K562 (cell line): ENCODE measurements around the gene RAB31. TPM values are rescaled to one million over a fixed set of nuclear protein-coding genes. Genes with fewer than 3 reads are reported as not detected.

Experiments
- BMI1 ChIP-seq: fragments of 150-350 bp; IDR thresholded peaks from 2 replicates; pipeline ENCODE4 v1.6.1; 2014; ENCODE audit warnings: low read length
- BRD4 ChIP-seq: fragments of 200-600 bp; sonication (generic); IDR thresholded peaks from 2 replicates; pipeline ENCODE4 v1.6.1; 2017; ENCODE audit warnings: inconsistent platforms
- CBFB ChIP-seq: sonication (generic); formaldehyde crosslinking; IDR thresholded peaks from 2 replicates; pipeline ENCODE4 v1.4.0; 2020; ENCODE audit warnings: mild to moderate bottlenecking, missing genetic modification reagents
- CEBPG ChIP-seq, 3 experiments: fragments of 200-800 bp in 1 of 3; sonication (Bioruptor generic) in 1 of 3; sonication (generic) in 1 of 3; formaldehyde crosslinking in 1 of 3; IDR thresholded peaks in 2 of 3; conservative IDR thresholded peaks in 1 of 3; 2 replicates each; pipeline versions ENCODE4 v1.6.1 to v1.8.0; 2016 to 2022; ENCODE audit warnings: missing compliant biosample characterization in 2 of 3, missing genetic modification characterization in 2 of 3, mild to moderate bottlenecking in 1 of 3, missing genetic modification reagents in 1 of 3
- CSDE1 ChIP-seq, 2 experiments: fragments of 450-650 bp; IDR thresholded peaks; 2 replicates each; pipeline ENCODE4 v1.6.1; 2016; ENCODE audit warnings: mild to moderate bottlenecking in 1 of 2
- CTBP1 ChIP-seq: fragments of 450-650 bp; IDR thresholded peaks from 2 replicates; pipeline ENCODE4 v1.6.1; 2016; ENCODE audit warnings: borderline replicate concordance
- DNMT1 ChIP-seq: fragments of 450-650 bp; IDR thresholded peaks from 2 replicates; pipeline ENCODE4 v1.6.1; 2016; ENCODE audit warnings: antibody characterized with exemption, mild to moderate bottlenecking
- E2F6 ChIP-seq, 2 experiments: IDR thresholded peaks; 2 replicates each; pipeline ENCODE4 v1.6.1; 2011; ENCODE audit warnings: borderline replicate concordance in 1 of 2, control low read depth in 1 of 2, low read depth in 1 of 2, low read length in 1 of 2, mild to moderate bottlenecking in 1 of 2, mixed read lengths in 1 of 2, moderate library complexity in 1 of 2; ENCODE audit not compliant: insufficient read depth in 1 of 2, insufficient read length in 1 of 2, poor library complexity in 1 of 2, severe bottlenecking in 1 of 2; ENCODE audit errors: extremely low read depth in 1 of 2
- EWSR1 ChIP-seq: fragments of 450-650 bp; IDR thresholded peaks from 2 replicates; pipeline ENCODE4 v1.6.1; 2018; ENCODE audit warnings: borderline replicate concordance, mild to moderate bottlenecking, low read depth, moderate library complexity; ENCODE audit not compliant: partially characterized antibody
- HMG20A ChIP-seq: fragments of 450-650 bp; formaldehyde crosslinking; conservative IDR thresholded peaks from 2 replicates; pipeline ENCODE4 v1.4.0; 2020; ENCODE audit warnings: mild to moderate bottlenecking, mixed read lengths
- HNRNPLL ChIP-seq: fragments of 200-400 bp; formaldehyde crosslinking; IDR thresholded peaks from 2 replicates; pipeline ENCODE4 v1.6.1; 2017; ENCODE audit warnings: low read length, low read depth, mild to moderate bottlenecking; ENCODE audit not compliant: poor library complexity, severe bottlenecking
- KLF10 ChIP-seq: fragments of 250-450 bp; sonication (Bioruptor Pico); IDR thresholded peaks from 2 replicates; pipeline ENCODE4 v1.6.1; 2021; ENCODE audit warnings: matching md5 sums
- KLF13 ChIP-seq: fragments of 450-650 bp; IDR thresholded peaks from 2 replicates; pipeline ENCODE4 v1.6.1; 2016; ENCODE audit warnings: missing genetic modification characterization, low read depth, mild to moderate bottlenecking, missing compliant biosample characterization, moderate library complexity, borderline replicate concordance
- MYC ChIP-seq, 2 experiments: fragments of 250-450 bp in 1 of 2; sonication (Bioruptor Pico) in 1 of 2; IDR thresholded peaks; 2 replicates each; pipeline versions ENCODE4 v1.5.1 to v1.6.1; 2012 to 2021; ENCODE audit warnings: low read depth in 2 of 2, borderline replicate concordance in 1 of 2, improper control_type of control experiment in 1 of 2, low read length in 1 of 2, mild to moderate bottlenecking in 1 of 2, moderate library complexity in 1 of 2
- RBM22 ChIP-seq: fragments of 200-400 bp; formaldehyde crosslinking; IDR thresholded peaks from 2 replicates; pipeline ENCODE4 v1.6.1; 2018; ENCODE audit warnings: low read length, low read depth; ENCODE audit not compliant: poor library complexity, severe bottlenecking
- RCOR1 ChIP-seq, 2 experiments: IDR thresholded peaks; 2 replicates each; pipeline ENCODE4 v1.6.1; 2012; ENCODE audit warnings: low read depth in 2 of 2, low read length in 2 of 2, borderline replicate concordance in 1 of 2, improper control_type of control experiment in 1 of 2
- RFX5 ChIP-seq: IDR thresholded peaks from 2 replicates; pipeline ENCODE4 v1.6.1; 2011; ENCODE audit warnings: low read depth, mild to moderate bottlenecking, improper control_type of control experiment, low read length
- STAG1 ChIP-seq: sonication (generic); formaldehyde crosslinking; IDR thresholded peaks from 2 replicates; pipeline ENCODE4 v1.5.0; 2020; ENCODE audit warnings: missing genetic modification reagents, borderline replicate concordance
- TCF15 ChIP-seq: fragments of 250-450 bp; sonication (Bioruptor Pico); IDR thresholded peaks from 2 replicates; pipeline ENCODE4 v1.8.0; 2022; ENCODE audit warnings: moderate library complexity, mild to moderate bottlenecking, inconsistent platforms
- ZBED1 ChIP-seq: IDR thresholded peaks from 2 replicates; pipeline ENCODE4 v1.6.1; 2014
- ZBTB9 ChIP-seq: fragments of 450-650 bp; formaldehyde crosslinking; IDR thresholded peaks from 2 replicates; pipeline ENCODE4 v1.4.0; 2020; ENCODE audit warnings: mild to moderate bottlenecking, moderate library complexity
- ZNF175 ChIP-seq: fragments of 200-800 bp; sonication (Bioruptor generic); IDR thresholded peaks from 2 replicates; pipeline ENCODE4 v1.6.1; 2016; ENCODE audit warnings: low read depth, mild to moderate bottlenecking, missing genetic modification characterization, missing compliant biosample characterization
- ZNF561 ChIP-seq: fragments of 450-650 bp; formaldehyde crosslinking; conservative IDR thresholded peaks from 2 replicates; pipeline ENCODE4 v1.4.0; 2020; ENCODE audit warnings: mild to moderate bottlenecking, moderate library complexity
- polyA plus RNA-seq, 8 experiments: library from polyadenylated mRNA; depleted of rRNA in 4 of 8; stranded (reverse) in 5 of 8; unstranded in 3 of 8; fragments of >200 nt; fragmentation: Nextera tagmentation in 2 of 8; fragmentation: Illumina TruSeq in 1 of 8; extraction: Ambion mirVana in 2 of 8; extraction: Trizol in 1 of 8; gene quantifications; 2 replicates each; pipeline versions ENCODE4 v1.2.1 to v1.2.3, GENCODE V29; 2011 to 2014; ENCODE audit warnings: inconsistent platforms in 1 of 8, missing spikeins in 1 of 8
- total RNA-seq, 7 experiments: library from RNA; depleted of rRNA in 6 of 7; stranded (reverse); fragments of >200 nt in 6 of 7; fragmentation: Illumina TruSeq in 2 of 7; extraction: Trizol in 2 of 7; gene quantifications; 2 replicates each; pipeline versions ENCODE4 v1.2.1 to v1.2.3, GENCODE V29; 2011 to 2021; ENCODE audit warnings: low replicate concordance in 1 of 7
- TF ChIP-seq, protein P1 (sequence below): fragments of 450-650 bp; formaldehyde crosslinking; IDR thresholded peaks from 2 replicates; pipeline ENCODE4 v1.4.0; 2022; ENCODE audit warnings: missing genetic modification characterization

Gene RAB31
- total and polyA plus RNA-seq, 9 of the 15 experiments (the other 6 are each of a cell fraction or from before 2014, with no cell fraction given), result 20.7 to 70.4 (median 41.3) TPM

DNA sequence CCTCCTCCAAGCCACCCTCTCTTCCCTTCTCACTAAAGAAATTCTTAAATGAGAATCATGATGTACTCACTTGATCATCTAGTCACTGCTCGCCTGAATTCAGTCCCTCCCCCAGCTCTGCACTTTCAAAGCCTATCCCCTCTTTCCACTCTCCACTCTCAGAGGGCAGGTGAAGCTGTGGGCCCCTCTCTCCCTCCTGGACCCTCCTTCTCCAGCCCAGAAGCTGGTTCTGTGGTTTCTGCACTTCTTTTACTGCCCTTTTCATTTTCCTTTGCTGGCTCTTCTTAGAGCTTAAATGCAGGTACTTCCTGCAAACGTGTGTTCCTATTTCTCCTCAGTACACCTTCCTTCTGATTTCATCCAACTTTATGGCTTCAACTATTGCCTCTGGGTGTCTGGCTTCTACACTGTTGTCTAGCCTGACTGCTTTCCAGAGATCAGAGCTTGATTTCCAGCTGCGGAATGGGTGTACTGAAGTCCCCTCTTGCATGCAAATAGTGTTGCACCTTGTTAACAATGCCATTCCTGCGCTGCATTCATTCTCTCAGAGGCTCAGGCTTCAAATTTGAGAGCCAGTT, 162.4 kb downstream of the RAB31 start (continued):
- no peak for TF ChIP-seq CEBPG (CRISPR knock-in tag; IDR thresholded peaks at IDR 0.05)
- TF ChIP-seq CEBPG (tag; conservative IDR thresholded peaks at IDR 0.05 in 1 of 2, IDR thresholded peaks at IDR 0.05 in 1 of 2), result no peak
- no peak for TF ChIP-seq STAG1 (CRISPR knock-in tag)
- no peak for TF ChIP-seq RBM22
- no peak for TF ChIP-seq BMI1
- no peak for TF ChIP-seq HNRNPLL
- TF ChIP-seq CTBP1, result no peak
- TF ChIP-seq CBFB (CRISPR knock-in tag), result no peak
- no peak for TF ChIP-seq ZBTB9 (CRISPR knock-in tag)
- TF ChIP-seq TCF15, result no peak
- TF ChIP-seq DNMT1, result no peak
- no peak for TF ChIP-seq ZBED1
- TF ChIP-seq EWSR1, result no peak
- no peak for TF ChIP-seq HMG20A (CRISPR knock-in tag)
- no peak for TF ChIP-seq ZNF561 (CRISPR knock-in tag)
- peak; percentile 52; the same call in 1 of the 2 replicates for TF ChIP-seq BRD4
- 0 out of 4 replicates have a peak, but pooled peaks of 1 of the 2 experiments have one; percentile 47 for TF ChIP-seq CSDE1 (IDR thresholded peaks at IDR 0.05)
- TF ChIP-seq, protein P1, sequence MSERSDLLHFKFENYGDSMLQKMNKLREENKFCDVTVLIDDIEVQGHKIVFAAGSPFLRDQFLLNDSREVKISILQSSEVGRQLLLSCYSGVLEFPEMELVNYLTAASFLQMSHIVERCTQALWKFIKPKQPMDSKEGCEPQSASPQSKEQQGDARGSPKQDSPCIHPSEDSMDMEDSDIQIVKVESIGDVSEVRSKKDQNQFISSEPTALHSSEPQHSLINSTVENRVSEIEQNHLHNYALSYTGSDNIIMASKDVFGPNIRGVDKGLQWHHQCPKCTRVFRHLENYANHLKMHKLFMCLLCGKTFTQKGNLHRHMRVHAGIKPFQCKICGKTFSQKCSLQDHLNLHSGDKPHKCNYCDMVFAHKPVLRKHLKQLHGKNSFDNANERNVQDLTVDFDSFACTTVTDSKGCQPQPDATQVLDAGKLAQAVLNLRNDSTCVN (CRISPR knock-in tag), result 0 out of 2 replicates have a peak, but pooled peaks have one; percentile 2
- no peak for TF ChIP-seq E2F6 (IDR thresholded peaks at IDR 0.05; ENCODE audit: borderline replicate concordance in 1 of 2, extremely low read depth in 1 of 2, insufficient read depth in 1 of 2, insufficient read length in 1 of 2, low read depth in 1 of 2, low read length in 1 of 2, poor library complexity in 1 of 2, severe bottlenecking in 1 of 2)
- TF ChIP-seq ZNF175, result no peak
- TF ChIP-seq KLF10 (CRISPR knock-in tag), result no peak
- TF ChIP-seq KLF13 (tag), result no peak
- TF ChIP-seq RFX5, result no peak
- no peak for TF ChIP-seq MYC (IDR thresholded peaks at IDR 0.05; ENCODE audit: low read depth, low read length)
- TF ChIP-seq MYC (CRISPR knock-in tag; IDR thresholded peaks at IDR 0.05; ENCODE audit: borderline replicate concordance, low read depth), result no peak
- no peak for TF ChIP-seq RCOR1 (IDR thresholded peaks at IDR 0.05; ENCODE audit: borderline replicate concordance in 1 of 2, low read depth in 2 of 2, low read length in 2 of 2)
